ENCODE measurements around the gene PAQR5. TPM values are rescaled to one million over a fixed set of nuclear protein-coding genes. Genes with fewer than 3 reads are reported as not detected.

Gene PAQR5
- total RNA-seq, 2 experiments from 2014 or later: 0.19 TPM; not detected in 1

- H3K36me3 Mint-ChIP-seq (ENCODE audit: low read depth): no peaks in the 10 kb centered on the region
- peaks cover 4% of the 10 kb centered on the region for H3K4me1 Mint-ChIP-seq (ENCODE audit: low read depth)
- H3K9me3 Mint-ChIP-seq: no peaks in the 10 kb centered on the region
- intact Hi-C loops (cut with micrococcal nuclease): loop anchor here (1.0 to 2.0 kb wide), 3 partner anchors 130 to 335 kb away; partner anchors contain the start of gene GLCE
- no peak overlapping the region for H3K27ac Mint-ChIP-seq
- peak; percentile 88 for DNase-seq
- CTCF ChIA-PET: interaction anchor here (0.6 to 4.6 kb wide), 23 partner anchors 11 to 358 kb away, joined by 3 to 29 read pairs (median 3); partner anchors contain the start of gene GLCE
- H3K4me3 Mint-ChIP-seq: no peak overlapping the region
- H3K27me3 Mint-ChIP-seq (ENCODE audit: low read depth): peaks cover 3% of the 10 kb centered on the region
Observed at GRCh38 chr15:69394556-69395282, 96.0 kb downstream of the PAQR5 start.

- Mint-ChIP-seq H3K36me3 (ENCODE audit: low read depth) (no peaks in the 10 kb centered on the region), H3K9me3 (no peaks in the 10 kb centered on the region), H3K4me1 (ENCODE audit: low read depth) (peaks cover 5% of the 10 kb centered on the region), H3K27me3 (ENCODE audit: low read depth) (peaks cover 3% of the 10 kb centered on the region), H3K27ac (no peak overlapping the region), H3K4me3 (no peak overlapping the region)
- DNase-seq: no peak
- CTCF ChIA-PET: interaction anchor here (1.0 to 4.6 kb wide), 15 partner anchors 10 to 349 kb away, joined by 3 to 29 read pairs (median 4); partner anchors contain the start of gene GLCE
- intact Hi-C loops (cut with micrococcal nuclease): loop anchor here (2.0 kb wide), 1 partner anchor 131 kb away; no protein-coding TSS in a partner anchor
Observed at GRCh38 chr15:69395460-69395859, 96.7 kb downstream of the PAQR5 start.

GRCh38 chr15:69395991-69396390 is 97.3 kb downstream of the PAQR5 start:
- no peak overlapping the region for H3K4me3 Mint-ChIP-seq
- peaks cover 3% of the 10 kb centered on the region for H3K27me3 Mint-ChIP-seq (ENCODE audit: low read depth)
- no peak for DNase-seq
- CTCF ChIA-PET: interaction anchor here (1.5 to 4.6 kb wide), 6 partner anchors 10 to 342 kb away, joined by 3 to 29 read pairs (median 12); no protein-coding TSS in a partner anchor
- no peaks in the 10 kb centered on the region for H3K36me3 Mint-ChIP-seq (ENCODE audit: low read depth)
- intact Hi-C loops (cut with micrococcal nuclease): loop anchor here (2.0 kb wide), 1 partner anchor 131 kb away; no protein-coding TSS in a partner anchor
- no peak overlapping the region for H3K27ac Mint-ChIP-seq
- no peaks in the 10 kb centered on the region for H3K9me3 Mint-ChIP-seq
- peaks cover 10% of the 10 kb centered on the region for H3K4me1 Mint-ChIP-seq (ENCODE audit: low read depth)

GRCh38 chr15:69398491-69398891 is 99.8 kb downstream of the PAQR5 start:
- Mint-ChIP-seq H3K9me3 (no peaks in the 10 kb centered on the region), H3K36me3 (ENCODE audit: low read depth) (no peaks in the 10 kb centered on the region), H3K27me3 (ENCODE audit: low read depth) (peaks cover 3% of the 10 kb centered on the region), H3K27ac (no peak overlapping the region), H3K4me3 (no peak overlapping the region), H3K4me1 (ENCODE audit: low read depth) (peaks cover 13% of the 10 kb centered on the region)
- CTCF ChIA-PET: interaction anchor here (0.8 to 1.1 kb wide), 2 partner anchors 31 to 339 kb away, joined by 3 to 4 read pairs; no protein-coding TSS in a partner anchor
- intact Hi-C loops (cut with micrococcal nuclease): no loop called here
- no peak for DNase-seq

- intact Hi-C loops (cut with micrococcal nuclease): no loop called here
- CTCF ChIA-PET: no interaction called here
- peak; percentile 71 for DNase-seq
- H3K4me1 Mint-ChIP-seq (ENCODE audit: low read depth): peaks cover 9% of the 10 kb centered on the region
- H3K27me3 Mint-ChIP-seq (ENCODE audit: low read depth): peaks cover 3% of the 10 kb centered on the region
- no peak overlapping the region for H3K4me3 Mint-ChIP-seq
- no peaks in the 10 kb centered on the region for H3K9me3 Mint-ChIP-seq
- H3K27ac Mint-ChIP-seq: no peak overlapping the region
- H3K36me3 Mint-ChIP-seq (ENCODE audit: low read depth): no peaks in the 10 kb centered on the region
Observed at GRCh38 chr15:69400850-69401249, 102.1 kb downstream of the PAQR5 start.

- H3K36me3 Mint-ChIP-seq (ENCODE audit: low read depth): no peaks in the 10 kb centered on the region
- CTCF ChIA-PET: interaction anchor here (6.4 kb wide), 1 partner anchor 9 kb away, joined by 29 read pairs; no protein-coding TSS in a partner anchor
Observed at GRCh38 chr15:69402816-69403215, 104.1 kb downstream of the PAQR5 start.

GRCh38 chr15:69403594-69403993 is 104.9 kb downstream of the PAQR5 start:
- Mint-ChIP-seq H3K4me1 (ENCODE audit: low read depth) (peaks cover 9% of the 10 kb centered on the region), H3K27ac (no peak overlapping the region), H3K4me3 (no peak overlapping the region), H3K9me3 (no peaks in the 10 kb centered on the region), H3K36me3 (ENCODE audit: low read depth) (no peaks in the 10 kb centered on the region), H3K27me3 (ENCODE audit: low read depth) (peaks cover 6% of the 10 kb centered on the region)
- intact Hi-C loops (cut with micrococcal nuclease): no loop called here
- CTCF ChIA-PET: interaction anchor here (0.6 to 6.4 kb wide), 3 partner anchors 9 to 756 kb away, joined by 3 to 29 read pairs (median 5); no protein-coding TSS in a partner anchor
- no peak for DNase-seq

More at GRCh38 chr15:69402816-69403215, 104.1 kb downstream of the PAQR5 start:
- peaks cover 5% of the 10 kb centered on the region for H3K27me3 Mint-ChIP-seq (ENCODE audit: low read depth)
- H3K9me3 Mint-ChIP-seq: no peaks in the 10 kb centered on the region
- H3K4me3 Mint-ChIP-seq: no peak overlapping the region
- no peak for DNase-seq
- H3K4me1 Mint-ChIP-seq (ENCODE audit: low read depth): peaks cover 9% of the 10 kb centered on the region
- H3K27ac Mint-ChIP-seq: no peak overlapping the region
- intact Hi-C loops (cut with micrococcal nuclease): no loop called here

GRCh38 chr15:69405110-69405509 is 106.4 kb downstream of the PAQR5 start:
- no peaks in the 10 kb centered on the region for H3K36me3 Mint-ChIP-seq (ENCODE audit: low read depth)
- no peak for DNase-seq
- H3K27me3 Mint-ChIP-seq (ENCODE audit: low read depth): peaks cover 6% of the 10 kb centered on the region
- no peak overlapping the region for H3K4me3 Mint-ChIP-seq
- intact Hi-C loops (cut with micrococcal nuclease): no loop called here
- peaks cover 9% of the 10 kb centered on the region for H3K4me1 Mint-ChIP-seq (ENCODE audit: low read depth)
- CTCF ChIA-PET: interaction anchor here (0.9 to 6.4 kb wide), 2 partner anchors 11 to 845 kb away, joined by 3 to 29 read pairs; no protein-coding TSS in a partner anchor
- H3K9me3 Mint-ChIP-seq: no peaks in the 10 kb centered on the region
- no peak overlapping the region for H3K27ac Mint-ChIP-seq

GRCh38 chr15:69407719-69408400 is 109.1 kb downstream of the PAQR5 start:
- H3K27me3 Mint-ChIP-seq (ENCODE audit: low read depth): peaks cover 6% of the 10 kb centered on the region
- no peak for DNase-seq
- no peaks in the 10 kb centered on the region for H3K36me3 Mint-ChIP-seq (ENCODE audit: low read depth)
- H3K27ac Mint-ChIP-seq: no peak overlapping the region
- intact Hi-C loops (cut with micrococcal nuclease): no loop called here
- H3K9me3 Mint-ChIP-seq: no peaks in the 10 kb centered on the region
- CTCF ChIA-PET: interaction anchor here (6.4 kb wide), 1 partner anchor 14 kb away, joined by 29 read pairs; no protein-coding TSS in a partner anchor
- H3K4me1 Mint-ChIP-seq (ENCODE audit: low read depth): no peaks in the 10 kb centered on the region
- no peak overlapping the region for H3K4me3 Mint-ChIP-seq

- intact Hi-C loops (cut with micrococcal nuclease): no loop called here
- CTCF ChIA-PET: interaction anchor here (6.4 kb wide), 1 partner anchor 15 kb away, joined by 29 read pairs; no protein-coding TSS in a partner anchor
- H3K27me3 Mint-ChIP-seq (ENCODE audit: low read depth): peaks cover 6% of the 10 kb centered on the region
- no peaks in the 10 kb centered on the region for H3K9me3 Mint-ChIP-seq
- DNase-seq: no peak
- H3K36me3 Mint-ChIP-seq (ENCODE audit: low read depth): no peaks in the 10 kb centered on the region
- peaks cover 4% of the 10 kb centered on the region for H3K4me1 Mint-ChIP-seq (ENCODE audit: low read depth)
- H3K4me3 Mint-ChIP-seq: no peak overlapping the region
- H3K27ac Mint-ChIP-seq: no peak overlapping the region
Observed at GRCh38 chr15:69408841-69409240, 110.1 kb downstream of the PAQR5 start.

- DNase-seq: peak; percentile 74
- Mint-ChIP-seq H3K27ac (no peak overlapping the region), H3K4me3 (no peak overlapping the region), H3K36me3 (ENCODE audit: low read depth) (peaks cover 3% of the 10 kb centered on the region), H3K4me1 (ENCODE audit: low read depth) (peaks cover 9% of the 10 kb centered on the region), H3K27me3 (ENCODE audit: low read depth) (peaks cover 7% of the 10 kb centered on the region), H3K9me3 (no peaks in the 10 kb centered on the region)
- CTCF ChIA-PET: interaction anchor here (1.0 to 4.2 kb wide), 3 partner anchors 16 to 121 kb away, joined by 3 to 22 read pairs (median 6); no protein-coding TSS in a partner anchor
- intact Hi-C loops (cut with micrococcal nuclease): loop anchor here (1.0 to 10.0 kb wide), 4 partner anchors 88 to 626 kb away; no protein-coding TSS in a partner anchor
Observed at GRCh38 chr15:69410248-69410874, 111.6 kb downstream of the PAQR5 start.
